HG03196 (cell line): ENCODE measurements around the gene APOH.

Source experiments
- ATAC-seq: cut with Tn5 transposase; IDR thresholded peaks from one replicate; pipeline ENCODE4 v1.9.1; 2021; ENCODE audit not compliant: unreplicated experiment

The APOH gene

DNA sequence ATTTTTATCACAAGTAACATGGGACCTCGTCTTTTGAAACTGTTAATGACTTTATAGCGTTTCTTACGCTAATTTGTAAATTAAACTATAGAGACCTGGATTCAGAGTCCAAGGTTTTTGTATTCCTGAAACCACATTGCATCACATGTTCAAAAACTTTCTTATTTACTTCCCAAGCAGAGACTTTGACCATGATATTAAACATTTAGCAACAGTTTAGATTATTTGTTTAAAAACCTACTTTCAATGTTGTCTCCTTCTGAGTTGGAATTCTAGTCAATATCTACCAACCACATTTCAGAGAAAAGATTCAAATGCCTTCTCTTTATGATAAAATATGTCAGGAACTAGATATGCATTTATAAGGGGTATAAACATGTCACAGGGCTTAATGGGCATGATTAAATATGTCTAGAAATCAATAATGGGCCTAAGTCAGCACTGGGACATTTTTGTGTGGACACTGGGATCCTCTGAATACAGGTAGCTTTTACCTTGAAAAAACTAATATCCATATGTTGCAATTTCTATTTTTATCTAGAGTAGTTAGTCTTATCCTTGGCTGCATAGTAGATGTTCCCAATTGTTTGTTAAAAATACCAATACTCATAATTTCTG is 6.3 kb upstream of the APOH start:
- ATAC-seq: no peak

DNA sequence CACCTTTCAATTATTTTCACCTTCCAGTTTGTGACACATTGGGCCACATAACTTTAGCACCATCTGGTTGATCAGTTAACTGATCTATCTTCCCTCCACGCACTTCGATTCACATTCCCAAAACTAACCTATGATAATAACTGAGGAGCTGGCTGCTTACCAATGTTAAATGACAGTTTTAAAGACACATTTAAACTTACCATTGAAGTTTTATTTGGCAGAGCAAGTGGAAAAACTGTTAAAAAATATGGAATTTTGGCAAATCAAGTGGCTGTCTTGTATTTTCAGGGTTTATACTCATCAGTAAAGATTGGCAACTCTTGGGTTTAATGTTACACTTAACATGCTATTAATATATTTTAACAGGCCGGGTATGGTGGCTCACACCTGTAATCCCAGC is 5.4 kb upstream of the APOH start:
- no peak for ATAC-seq

GRCh38 chr17:66233023-66233753 is 4.0 kb upstream of the APOH start:
- no peak for ATAC-seq

DNA sequence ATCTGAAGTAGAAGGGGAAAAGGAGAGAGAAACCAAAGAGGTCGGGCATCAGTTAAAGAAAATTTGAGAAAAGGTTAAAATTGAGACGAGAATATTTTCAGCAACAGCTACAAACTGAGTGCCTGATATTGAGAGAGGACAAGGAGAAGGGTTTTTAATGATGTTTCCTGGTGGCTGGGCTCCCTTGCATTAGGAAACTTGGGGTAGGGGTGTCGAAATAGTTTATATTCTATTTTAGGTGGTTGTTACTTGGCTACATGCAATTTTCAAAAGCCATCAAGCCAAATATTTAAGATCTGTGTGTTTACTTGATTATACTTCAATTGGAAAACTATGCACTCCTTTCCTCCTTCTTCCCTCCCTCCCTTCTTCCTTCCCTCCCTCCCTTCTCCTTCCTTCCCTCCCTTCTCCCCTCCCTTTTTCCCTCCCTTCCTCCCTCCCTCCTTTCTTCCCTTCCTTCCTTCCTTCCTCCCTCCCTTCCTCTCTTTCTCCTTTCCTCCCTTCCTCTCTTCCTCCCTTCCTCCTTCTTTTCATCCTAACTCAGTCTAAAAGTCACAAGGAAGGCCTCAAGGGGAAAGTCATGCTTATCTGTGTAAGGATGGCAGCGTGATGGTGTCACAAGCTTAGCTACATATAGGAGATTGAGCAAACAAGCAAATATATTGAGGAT is 1.8 kb upstream of the APOH start:
- no peak for ATAC-seq

DNA sequence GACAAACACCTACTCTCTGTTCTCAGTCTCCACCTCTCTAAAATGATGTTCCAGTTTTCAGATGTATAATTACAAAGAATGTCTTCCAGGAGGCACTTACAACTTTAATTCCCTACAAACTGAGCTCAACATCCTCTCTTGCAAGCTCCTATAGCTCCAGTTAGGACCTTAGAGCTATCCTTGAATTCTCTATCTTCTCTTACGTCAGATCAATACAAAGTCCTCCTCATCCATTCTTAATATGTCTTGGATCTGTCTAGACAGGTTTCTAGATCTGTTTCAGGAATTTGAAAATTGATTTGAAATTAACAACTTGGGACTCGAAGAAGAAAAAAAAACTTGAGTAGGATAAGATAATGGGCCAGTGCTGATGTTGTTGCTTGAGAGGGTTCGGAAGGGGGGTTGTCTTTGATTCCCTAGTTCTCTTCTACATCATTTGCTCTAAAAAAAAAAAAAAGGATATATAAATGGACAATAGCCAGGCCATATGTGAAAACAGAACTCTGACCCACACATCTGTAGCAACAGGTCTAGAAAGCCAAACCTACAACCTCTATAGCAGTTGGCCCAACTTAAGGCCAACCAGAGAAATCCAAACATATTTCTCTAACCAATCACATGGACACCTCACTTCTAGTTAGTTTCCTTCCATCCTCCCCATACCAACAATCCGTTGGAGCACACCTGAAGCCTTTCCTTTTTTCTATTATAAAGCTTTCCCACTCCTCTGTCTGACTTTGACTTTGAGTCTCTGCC is 746 bp upstream of the APOH start:
- no peak for ATAC-seq

DNA sequence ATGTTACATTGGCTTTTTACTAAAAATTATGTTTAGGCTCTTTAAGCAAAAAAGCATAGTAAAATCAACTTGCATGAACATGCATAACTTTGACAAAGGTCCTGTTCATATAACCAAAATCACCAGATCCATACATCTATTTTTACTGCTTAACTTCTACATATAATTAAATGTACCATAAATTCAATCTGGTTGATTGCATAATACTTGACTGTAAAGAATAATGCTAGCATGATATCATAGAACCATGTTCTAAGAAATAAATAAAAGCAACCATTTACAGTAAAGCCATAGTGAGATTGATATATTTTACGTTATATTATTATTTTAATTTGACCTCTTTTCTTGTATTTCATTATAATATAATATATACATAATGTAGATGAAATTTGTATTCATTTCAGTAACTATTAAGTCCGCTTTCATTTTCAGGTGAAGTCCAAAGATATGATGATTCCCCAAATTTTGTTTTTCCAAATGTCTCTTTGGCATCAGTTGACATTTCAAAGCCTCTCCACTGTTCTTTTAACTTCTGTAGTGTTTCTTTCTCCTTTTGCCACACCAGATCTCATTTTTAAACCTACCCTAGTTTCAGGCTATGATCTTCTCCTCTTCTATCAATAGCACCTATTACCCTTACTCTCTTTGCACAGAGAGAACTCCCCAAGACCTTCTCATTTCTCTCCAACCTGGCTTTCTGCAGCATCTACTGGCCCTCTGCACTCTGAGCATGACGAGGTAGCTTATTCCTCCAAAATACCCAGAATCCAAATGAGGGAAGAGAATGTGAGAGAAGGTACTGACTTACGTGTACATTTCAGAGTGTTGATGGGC is 1.8 kb downstream of the APOH start:
- no peak for ATAC-seq

DNA sequence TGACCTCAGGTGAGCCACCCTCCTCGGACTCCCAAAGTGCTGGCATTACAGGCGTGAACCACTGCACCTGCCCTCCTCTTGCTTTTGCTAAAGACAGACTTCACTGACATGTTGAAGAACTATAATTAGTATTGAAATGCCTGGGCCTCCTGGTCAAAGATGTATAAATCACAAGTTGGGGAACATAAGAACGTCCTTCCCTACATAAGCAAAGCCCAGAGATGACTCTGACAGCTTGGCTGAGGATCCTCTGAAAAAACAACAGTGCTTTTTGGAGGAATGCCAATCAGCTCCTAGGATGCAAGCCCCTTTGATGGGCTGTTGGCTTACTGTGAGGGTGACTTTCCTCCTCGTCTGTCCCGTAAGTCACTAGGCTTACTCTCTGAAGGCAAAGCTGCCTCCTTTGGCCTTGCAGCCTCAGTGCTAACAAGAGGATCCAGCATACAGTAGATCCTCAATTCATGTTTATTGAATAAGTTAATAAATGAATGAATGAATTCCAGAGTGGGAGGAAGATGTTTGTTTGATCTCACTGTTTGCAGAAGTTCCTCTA is 6.3 kb downstream of the APOH start:
- no peak for ATAC-seq

GRCh38 chr17:66221755-66222530 is 7.3 kb downstream of the APOH start:
- no peak for ATAC-seq

DNA sequence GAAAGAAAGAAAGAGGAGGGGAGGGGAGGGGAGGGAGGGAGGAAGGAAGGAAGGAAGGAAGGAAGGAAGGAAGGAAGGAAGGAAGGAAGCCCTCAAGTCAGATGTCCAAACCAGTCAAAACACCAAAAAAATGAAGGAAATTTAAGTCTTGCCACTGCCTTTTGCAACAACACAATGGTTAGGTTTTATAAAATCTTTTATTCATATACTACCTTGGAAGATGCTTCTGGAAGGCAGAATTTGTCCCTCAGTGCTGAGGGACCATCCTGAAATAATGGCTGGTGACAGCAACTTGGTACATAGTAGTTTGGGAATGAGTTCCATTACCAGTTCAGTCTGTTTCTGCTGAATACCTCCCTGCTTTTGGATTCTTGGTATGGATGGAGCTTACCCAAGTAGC is 7.9 kb downstream of the APOH start:
- no peak for ATAC-seq

GRCh38 chr17:66220079-66220835 is 9.0 kb downstream of the APOH start:
- ATAC-seq: no peak

- ATAC-seq: no peak
These were observed 13.7 kb downstream of the APOH start for GRCh38 chr17:66215529-66215911.

- no peak for ATAC-seq
These were observed 14.2 kb downstream of the APOH start for GRCh38 chr17:66214884-66215528.

DNA sequence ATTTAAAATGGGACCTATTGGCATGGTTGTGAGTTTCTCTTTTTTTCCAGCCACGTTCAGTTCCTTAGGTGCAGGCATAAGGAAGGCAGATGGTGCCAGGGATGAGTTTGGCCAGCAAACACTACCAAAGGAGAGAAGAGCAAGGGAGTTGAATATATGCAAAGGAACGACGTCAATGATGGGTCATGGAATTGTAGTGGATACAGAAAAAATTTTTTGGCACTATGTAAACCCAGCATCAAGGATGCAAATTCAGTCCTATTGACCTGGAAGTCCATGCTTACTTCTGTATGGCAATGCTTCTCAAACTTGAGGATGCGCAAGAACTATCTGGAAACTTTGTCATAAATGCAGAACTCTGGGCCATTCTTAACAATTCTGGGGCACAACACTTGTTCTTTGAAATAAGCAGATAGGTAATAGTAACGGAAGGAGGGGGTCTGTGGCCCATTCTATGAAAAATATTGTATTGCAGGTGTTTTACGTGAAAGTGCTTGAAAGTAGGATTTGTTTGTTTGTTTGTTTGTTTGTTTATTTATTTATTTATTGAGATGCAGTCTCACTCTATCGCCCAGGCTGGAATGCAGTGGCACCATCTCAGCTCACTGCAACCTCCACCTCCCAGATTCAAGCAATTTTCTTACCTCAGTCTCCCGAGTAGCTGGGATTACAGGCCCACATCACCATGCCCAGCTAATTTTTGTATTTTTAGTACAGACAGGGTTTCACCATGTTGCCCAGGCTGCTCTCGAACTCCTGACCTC is 18.0 kb downstream of the APOH start:
- ATAC-seq: no peak

DNA sequence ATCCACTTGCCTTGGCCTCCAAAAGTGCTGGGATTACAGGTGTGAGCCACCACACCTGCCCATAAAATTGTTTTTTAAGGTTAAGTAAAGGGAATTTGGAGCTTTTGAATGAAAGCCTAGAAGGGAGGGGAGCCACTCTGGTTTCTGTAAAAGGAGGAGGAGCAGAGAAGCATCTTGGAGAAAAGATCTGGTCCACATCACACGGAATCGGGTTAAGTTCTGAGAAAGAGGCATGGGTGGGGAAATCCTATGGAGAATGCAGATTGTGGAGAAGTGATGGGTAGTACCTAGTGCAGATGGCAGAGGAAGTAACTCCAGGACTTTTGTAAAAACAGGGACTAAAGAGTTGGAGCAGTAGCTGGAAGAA is 19.0 kb downstream of the APOH start:
- no peak for ATAC-seq

DNA sequence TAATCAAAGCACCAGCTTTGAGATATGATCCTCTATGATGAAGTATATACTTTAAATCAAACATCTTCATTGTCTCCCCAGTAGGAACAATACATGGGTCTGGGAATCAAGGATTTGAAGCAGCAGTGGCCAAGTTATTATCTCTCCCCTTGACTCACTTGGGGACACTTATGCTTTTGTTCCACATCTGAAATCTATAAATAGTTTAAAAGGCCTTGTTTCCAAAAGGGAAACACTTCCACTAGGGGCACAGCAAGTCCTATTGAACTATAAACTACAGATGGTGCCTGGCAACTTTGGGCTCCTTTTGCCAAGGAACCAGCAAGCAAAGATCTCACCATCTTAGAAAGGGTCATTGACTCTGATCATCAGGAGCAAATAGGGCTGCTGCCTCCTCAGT is 21.3 kb downstream of the APOH start:
- no peak for ATAC-seq

DNA sequence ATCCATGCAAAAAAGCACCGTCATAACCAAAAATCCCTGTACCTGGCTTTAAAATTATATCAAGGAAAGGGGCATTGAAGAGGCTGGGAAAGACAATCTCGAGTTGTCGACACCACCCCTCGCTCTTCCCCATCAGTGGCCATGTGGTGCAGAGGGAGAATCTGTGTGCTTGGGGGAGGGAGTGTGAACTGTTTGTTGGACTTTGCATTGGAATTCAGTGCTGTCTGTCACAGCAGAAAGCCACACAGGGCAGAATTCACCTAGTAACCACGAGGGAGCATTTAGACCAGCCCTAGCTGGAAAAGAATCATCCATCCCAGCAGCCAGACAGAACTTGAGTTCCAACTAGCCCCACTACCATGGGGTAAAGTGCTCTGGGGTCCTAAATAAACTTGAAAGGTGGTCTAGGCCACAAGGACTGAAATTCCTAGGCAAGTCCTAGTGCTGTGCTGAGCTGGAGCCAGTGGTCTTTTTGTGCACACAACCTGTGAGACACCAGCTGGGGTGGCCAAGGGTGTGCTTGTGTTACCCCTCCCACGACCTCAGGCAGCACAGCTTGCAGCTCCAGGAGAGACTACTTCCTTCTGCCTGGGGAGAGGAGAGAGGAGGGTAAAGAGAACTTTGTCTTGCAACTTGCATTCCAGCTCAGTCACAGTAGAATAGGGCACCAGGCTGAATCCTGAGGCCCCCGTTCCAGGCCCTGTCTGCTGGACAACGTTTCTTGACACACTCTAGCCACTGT is 25.8 kb downstream of the APOH start:
- ATAC-seq: no peak

- ATAC-seq: no peak
These were observed 28.5 kb downstream of the APOH start for GRCh38 chr17:66200685-66201092.
